ENCODE data around the gene GCK.

The GCK gene

GRCh38 chr7:44235582-44236332, 46.5 kb upstream of the GCK start:
- Histone ChIP-seq H3K9ac (no peak overlapping the region), H2AFZ (ENCODE audit: low read depth) (no peak overlapping the region), H3K79me2 (ENCODE audit: insufficient read depth, low read depth) (no peaks in the 10 kb centered on the region), H3K4me2 (no peak overlapping the region), H3K27ac (no peak overlapping the region), H4K20me1 (ENCODE audit: insufficient read depth) (no peaks in the 10 kb centered on the region), H3K4me3 (IDR thresholded peaks at IDR 0.05; ENCODE audit: insufficient read depth, low read depth, low read length) (no peak overlapping the region), H3K4me1 (ENCODE audit: low read depth, poor library complexity, severe bottlenecking) (no peaks in the 10 kb centered on the region), H3K36me3 (ENCODE audit: insufficient read depth) (no peaks in the 10 kb centered on the region), H3K27me3 (ENCODE audit: insufficient read depth, low read depth) (peaks cover 81% of the 10 kb centered on the region)
- no peak for TF ChIP-seq CTCF (conservative IDR thresholded peaks at IDR 0.05; ENCODE audit: low read depth, low read length)

GRCh38 chr7:44235066-44235465, 45.8 kb upstream of the GCK start:
- Histone ChIP-seq H2AFZ (ENCODE audit: low read depth) (no peak overlapping the region), H3K4me3 (IDR thresholded peaks at IDR 0.05; ENCODE audit: insufficient read depth, low read depth, low read length) (no peak overlapping the region), H4K20me1 (ENCODE audit: insufficient read depth) (no peaks in the 10 kb centered on the region), H3K27me3 (ENCODE audit: insufficient read depth, low read depth) (peaks cover 87% of the 10 kb centered on the region), H3K36me3 (ENCODE audit: insufficient read depth) (no peaks in the 10 kb centered on the region), H3K4me1 (ENCODE audit: low read depth, poor library complexity, severe bottlenecking) (no peaks in the 10 kb centered on the region), H3K79me2 (ENCODE audit: insufficient read depth, low read depth) (no peaks in the 10 kb centered on the region), H3K4me2 (no peak overlapping the region), H3K27ac (no peak overlapping the region), H3K9ac (no peak overlapping the region)
- TF ChIP-seq CTCF (conservative IDR thresholded peaks at IDR 0.05; ENCODE audit: low read depth, low read length), result no peak

- peaks cover 78% of the 10 kb centered on the region for H3K27me3 ChIP-seq (ENCODE audit: insufficient read depth, low read depth)
- H2AFZ ChIP-seq (ENCODE audit: low read depth), result no peak overlapping the region; the same call in 1 of the 2 replicates
- H4K20me1 ChIP-seq (ENCODE audit: insufficient read depth), result no peaks in the 10 kb centered on the region
- H3K9ac ChIP-seq, result no peak overlapping the region
- no peak overlapping the region for H3K4me3 ChIP-seq (IDR thresholded peaks at IDR 0.05; ENCODE audit: insufficient read depth, low read depth, low read length)
- H3K36me3 ChIP-seq (ENCODE audit: insufficient read depth), result no peaks in the 10 kb centered on the region
- TF ChIP-seq CTCF (conservative IDR thresholded peaks at IDR 0.05; ENCODE audit: low read depth, low read length), result no peak
- no peak overlapping the region for H3K27ac ChIP-seq
- H3K4me2 ChIP-seq, result no peak overlapping the region
- no peaks in the 10 kb centered on the region for H3K4me1 ChIP-seq (ENCODE audit: low read depth, poor library complexity, severe bottlenecking)
- H3K79me2 ChIP-seq (ENCODE audit: insufficient read depth, low read depth), result no peaks in the 10 kb centered on the region
These were observed 43.9 kb upstream of the GCK start for GRCh38 chr7:44232901-44233715.

GRCh38 chr7:44232396-44232795, 43.2 kb upstream of the GCK start:
- H3K4me3 ChIP-seq (IDR thresholded peaks at IDR 0.05; ENCODE audit: insufficient read depth, low read depth, low read length), result no peak overlapping the region
- H3K79me2 ChIP-seq (ENCODE audit: insufficient read depth, low read depth), result no peaks in the 10 kb centered on the region
- H4K20me1 ChIP-seq (ENCODE audit: insufficient read depth), result no peaks in the 10 kb centered on the region
- H2AFZ ChIP-seq (ENCODE audit: low read depth), result no peak overlapping the region
- no peak for TF ChIP-seq CTCF (conservative IDR thresholded peaks at IDR 0.05; ENCODE audit: low read depth, low read length)
- no peaks in the 10 kb centered on the region for H3K4me1 ChIP-seq (ENCODE audit: low read depth, poor library complexity, severe bottlenecking)
- H3K9ac ChIP-seq, result no peak overlapping the region
- no peaks in the 10 kb centered on the region for H3K36me3 ChIP-seq (ENCODE audit: insufficient read depth)
- H3K4me2 ChIP-seq, result no peak overlapping the region
- peaks cover 74% of the 10 kb centered on the region for H3K27me3 ChIP-seq (ENCODE audit: insufficient read depth, low read depth)
- H3K27ac ChIP-seq, result no peak overlapping the region

All from KMS-11 (cell line).